ENCODE data around the gene RIC3.

Gene RIC3

GRCh38 chr11:8202516-8203413 is 33.9 kb upstream of the RIC3 start:
- Histone ChIP-seq H3K18ac (ENCODE audit: low read depth in 1 of 2, low read length in 2 of 2) (no peak overlapping the region), H3K9ac (ENCODE audit: low read length) (no peak overlapping the region)

DNA sequence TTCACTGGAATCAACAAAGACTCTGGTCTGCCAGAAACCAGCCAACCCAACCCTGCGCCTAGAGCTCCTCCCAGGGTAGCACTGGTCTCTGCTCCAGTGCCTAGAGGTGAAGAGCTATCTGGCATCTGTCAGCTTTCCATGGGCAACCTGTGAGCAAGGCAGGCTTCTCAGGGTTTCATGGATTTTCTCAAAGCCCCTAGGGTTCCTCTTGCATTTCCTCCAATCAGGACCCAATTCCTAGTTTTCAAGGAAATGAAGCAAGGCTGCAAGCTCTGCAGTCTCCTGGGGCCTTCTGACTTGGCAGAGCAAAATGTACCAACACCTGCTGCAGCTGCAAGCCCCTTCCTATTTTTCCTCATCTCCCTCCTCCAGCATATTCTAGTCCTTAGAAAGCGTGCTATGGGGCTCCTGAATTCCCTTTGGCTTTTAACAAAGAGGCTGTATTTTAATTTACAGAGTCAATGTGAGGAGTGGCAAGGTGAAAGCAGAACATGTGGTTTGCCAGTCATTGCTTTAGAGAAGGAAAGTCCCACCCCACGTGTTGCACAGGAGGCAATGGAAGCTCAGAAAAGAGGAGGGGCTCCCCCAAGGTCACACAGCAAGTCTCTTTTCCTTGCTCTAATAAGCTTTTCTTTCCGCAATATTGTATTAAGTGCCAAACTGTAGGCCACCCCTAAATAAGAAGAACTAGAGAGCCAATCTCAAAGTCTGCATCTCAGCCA is 33.0 kb upstream of the RIC3 start:
- Histone ChIP-seq H2BK120ac (ENCODE audit: low read depth, low read length) (no peak overlapping the region), H4K8ac (ENCODE audit: low read length) (no peak overlapping the region), H3K14ac (ENCODE audit: low read length in 2 of 2) (no peak overlapping the region), H2AFZ (ENCODE audit: low read depth, low read length) (no peak overlapping the region), H2BK5ac (ENCODE audit: low read depth, low read length, poor library complexity, severe bottlenecking) (no peak overlapping the region), H3K4ac (ENCODE audit: low read depth in 1 of 2, low read length in 2 of 2) (no peak overlapping the region), H2BK15ac (ENCODE audit: low read depth, poor library complexity, severe bottlenecking) (no peak overlapping the region), H3K9me3 (ENCODE audit: control insufficient read depth, low read length) (no peaks in the 10 kb centered on the region), H3K23ac (ENCODE audit: low read length in 2 of 2) (no peak overlapping the region), H2AK5ac (ENCODE audit: low read length, severe bottlenecking) (no peak overlapping the region), H4K91ac (ENCODE audit: low read length) (no peak overlapping the region), H3K36me3 (ENCODE audit: control insufficient read depth in 1 of 2, insufficient read depth in 2 of 2, low read depth in 1 of 2, low read length in 2 of 2) (no peaks in the 10 kb centered on the region), H3K4me1 (ENCODE audit: control insufficient read depth, insufficient read depth, low read depth, low read length) (no peaks in the 10 kb centered on the region), H3K27me3 (ENCODE audit: control insufficient read depth in 1 of 2, insufficient read depth in 1 of 2, low read length in 2 of 2) (peaks cover 26 to 78% of the 10 kb centered on the region in 2 experiments), H3K9ac (ENCODE audit: low read length) (no peak overlapping the region), H3K4me2 (ENCODE audit: low read length, poor library complexity, severe bottlenecking) (no peak overlapping the region), H3K27ac (ENCODE audit: low read length, poor library complexity, severe bottlenecking) (no peak overlapping the region), H2BK12ac (ENCODE audit: low read length in 2 of 2) (no peak overlapping the region), H3K18ac (ENCODE audit: low read depth in 1 of 2, low read length in 2 of 2) (no peak overlapping the region), H3K79me1 (replicated peaks; ENCODE audit: low read length, poor library complexity, severe bottlenecking) (no peaks in the 10 kb centered on the region), H3K4me3 (ENCODE audit: insufficient read depth in 1 of 2, low read depth in 1 of 2, low read length in 2 of 2) (no peak overlapping the region)
- DNase-seq: no peak
- WGBS: 70% methylated on average over 4 of the region's 4 CpGs

More at GRCh38 chr11:8202516-8203413, 33.9 kb upstream of the RIC3 start:
- Histone ChIP-seq H3K36me3 (ENCODE audit: control insufficient read depth in 1 of 2, insufficient read depth in 2 of 2, low read depth in 1 of 2, low read length in 2 of 2) (no peaks in the 10 kb centered on the region), H2AK5ac (ENCODE audit: low read length, severe bottlenecking) (no peak overlapping the region), H4K8ac (ENCODE audit: low read length) (no peak overlapping the region), H3K23ac (ENCODE audit: low read length in 2 of 2) (no peak overlapping the region), H3K27ac (ENCODE audit: low read length, poor library complexity, severe bottlenecking) (no peak overlapping the region), H3K4me3 (ENCODE audit: insufficient read depth in 1 of 2, low read depth in 1 of 2, low read length in 2 of 2) (no peak overlapping the region), H3K4me2 (ENCODE audit: low read length, poor library complexity, severe bottlenecking) (no peak overlapping the region), H3K4me1 (ENCODE audit: control insufficient read depth, insufficient read depth, low read depth, low read length) (no peaks in the 10 kb centered on the region), H2BK120ac (ENCODE audit: low read depth, low read length) (no peak overlapping the region), H3K27me3 (ENCODE audit: control insufficient read depth in 1 of 2, insufficient read depth in 1 of 2, low read length in 2 of 2) (peaks cover 29 to 79% of the 10 kb centered on the region in 2 experiments), H4K91ac (ENCODE audit: low read length) (no peak overlapping the region), H2BK5ac (ENCODE audit: low read depth, low read length, poor library complexity, severe bottlenecking) (no peak overlapping the region), H3K4ac (ENCODE audit: low read depth in 1 of 2, low read length in 2 of 2) (no peak overlapping the region), H2BK15ac (ENCODE audit: low read depth, poor library complexity, severe bottlenecking) (no peak overlapping the region), H2AFZ (ENCODE audit: low read depth, low read length) (no peak overlapping the region), H2BK12ac (ENCODE audit: low read length in 2 of 2) (no peak overlapping the region), H3K14ac (ENCODE audit: low read length in 2 of 2) (no peak overlapping the region), H3K9me3 (ENCODE audit: control insufficient read depth, low read length) (no peaks in the 10 kb centered on the region), H3K79me1 (replicated peaks; ENCODE audit: low read length, poor library complexity, severe bottlenecking) (no peaks in the 10 kb centered on the region)
- WGBS: 85% methylated on average over 11 of the region's 11 CpGs
- no peak for DNase-seq

DNA sequence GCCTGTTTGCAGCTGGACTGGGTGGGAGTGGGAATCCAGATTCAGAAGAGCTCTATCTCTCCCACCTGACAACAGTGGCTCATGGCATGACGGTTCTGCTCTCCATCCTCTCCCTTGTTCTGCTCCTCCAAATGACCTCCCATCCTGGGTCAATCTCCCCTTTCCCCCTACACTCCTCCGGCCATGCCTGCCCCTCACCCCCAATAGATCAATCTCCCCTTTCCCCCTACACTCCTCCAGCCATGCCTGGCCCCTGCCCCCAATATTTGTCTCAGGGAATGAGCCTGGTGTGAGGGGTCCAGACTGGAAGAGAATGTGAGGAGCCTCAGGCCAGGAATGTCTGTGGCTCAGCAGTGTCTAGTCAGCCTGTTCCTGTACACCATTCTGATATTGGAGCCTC is 30.9 kb upstream of the RIC3 start:
- Histone ChIP-seq H3K79me1 (replicated peaks; ENCODE audit: low read length, poor library complexity, severe bottlenecking) (no peaks in the 10 kb centered on the region), H3K4me1 (ENCODE audit: control insufficient read depth, insufficient read depth, low read depth, low read length) (no peaks in the 10 kb centered on the region), H2BK12ac (ENCODE audit: low read length in 2 of 2) (no peak overlapping the region), H4K91ac (ENCODE audit: low read length) (no peak overlapping the region), H3K27me3 (ENCODE audit: control insufficient read depth in 1 of 2, insufficient read depth in 1 of 2, low read length in 2 of 2) (peaks cover 39 to 79% of the 10 kb centered on the region in 2 experiments), H3K9ac (ENCODE audit: low read length) (no peak overlapping the region), H3K4me3 (ENCODE audit: insufficient read depth in 1 of 2, low read depth in 1 of 2, low read length in 2 of 2) (no peak overlapping the region), H2AFZ (ENCODE audit: low read depth, low read length) (no peak overlapping the region), H4K8ac (ENCODE audit: low read length) (no peak overlapping the region), H2BK5ac (ENCODE audit: low read depth, low read length, poor library complexity, severe bottlenecking) (no peak overlapping the region), H2BK15ac (ENCODE audit: low read depth, poor library complexity, severe bottlenecking) (no peak overlapping the region), H2BK120ac (ENCODE audit: low read depth, low read length) (no peak overlapping the region), H3K36me3 (ENCODE audit: control insufficient read depth in 1 of 2, insufficient read depth in 2 of 2, low read depth in 1 of 2, low read length in 2 of 2) (no peaks in the 10 kb centered on the region), H3K23ac (ENCODE audit: low read length in 2 of 2) (no peak overlapping the region), H3K4me2 (ENCODE audit: low read length, poor library complexity, severe bottlenecking) (no peak overlapping the region), H2AK5ac (ENCODE audit: low read length, severe bottlenecking) (no peak overlapping the region), H3K9me3 (ENCODE audit: control insufficient read depth, low read length) (peaks cover 2% of the 10 kb centered on the region), H3K18ac (ENCODE audit: low read depth in 1 of 2, low read length in 2 of 2) (no peak overlapping the region), H3K27ac (ENCODE audit: low read length, poor library complexity, severe bottlenecking) (no peak overlapping the region), H3K14ac (ENCODE audit: low read length in 2 of 2) (no peak overlapping the region), H3K4ac (ENCODE audit: low read depth in 1 of 2, low read length in 2 of 2) (no peak overlapping the region)
- DNase-seq: no peak
- WGBS: 100% methylated on average over 1 of the region's 2 CpGs

DNA sequence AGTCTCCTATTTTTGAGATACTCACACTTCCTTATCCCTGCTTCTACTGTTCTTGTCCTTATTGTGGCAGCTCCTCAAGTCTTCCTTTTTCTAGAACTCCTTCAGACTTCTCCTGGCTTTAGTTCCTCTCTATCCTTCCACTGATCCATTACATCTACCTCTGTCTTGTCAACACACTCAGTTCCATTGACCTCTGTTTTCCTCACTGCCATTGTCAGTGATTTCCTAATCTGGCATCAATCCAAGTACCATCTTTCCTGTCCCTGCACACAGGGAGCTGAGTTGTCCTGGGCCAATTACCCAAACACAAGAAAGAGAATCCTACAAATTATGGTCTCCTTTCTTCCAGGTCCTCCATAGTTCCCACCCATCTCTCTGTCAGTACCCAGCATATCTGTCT is 27.9 kb upstream of the RIC3 start:
- no peak overlapping the region for H2BK5ac ChIP-seq (ENCODE audit: low read depth, low read length, poor library complexity, severe bottlenecking)
- no peak overlapping the region for H3K14ac ChIP-seq (ENCODE audit: low read length in 2 of 2)
- no peak overlapping the region for H2AK5ac ChIP-seq (ENCODE audit: low read length, severe bottlenecking)
- H2BK120ac ChIP-seq (ENCODE audit: low read depth, low read length): no peak overlapping the region
- H3K9me3 ChIP-seq (ENCODE audit: control insufficient read depth, low read length): peaks cover 2% of the 10 kb centered on the region
- no peaks in the 10 kb centered on the region for H3K4me1 ChIP-seq (ENCODE audit: control insufficient read depth, insufficient read depth, low read depth, low read length)
- no peak overlapping the region for H3K23ac ChIP-seq (ENCODE audit: low read length in 2 of 2)
- no peak overlapping the region for H3K18ac ChIP-seq (ENCODE audit: low read depth in 1 of 2, low read length in 2 of 2)
- H3K4me2 ChIP-seq (ENCODE audit: low read length, poor library complexity, severe bottlenecking): no peak overlapping the region
- no peak overlapping the region for H4K8ac ChIP-seq (ENCODE audit: low read length)
- H3K4me3 ChIP-seq (ENCODE audit: insufficient read depth in 1 of 2, low read depth in 1 of 2, low read length in 2 of 2): no peak overlapping the region
- peaks cover 46 to 82% of the 10 kb centered on the region in 2 experiments for H3K27me3 ChIP-seq (ENCODE audit: control insufficient read depth in 1 of 2, insufficient read depth in 1 of 2, low read length in 2 of 2)
- DNase-seq: no peak
- H2AFZ ChIP-seq (ENCODE audit: low read depth, low read length): no peak overlapping the region
- no peak overlapping the region for H3K4ac ChIP-seq (ENCODE audit: low read depth in 1 of 2, low read length in 2 of 2)
- no peak overlapping the region for H3K27ac ChIP-seq (ENCODE audit: low read length, poor library complexity, severe bottlenecking)
- H2BK15ac ChIP-seq (ENCODE audit: low read depth, poor library complexity, severe bottlenecking): no peak overlapping the region
- no peaks in the 10 kb centered on the region for H3K79me1 ChIP-seq (replicated peaks; ENCODE audit: low read length, poor library complexity, severe bottlenecking)
- no peaks in the 10 kb centered on the region for H3K36me3 ChIP-seq (ENCODE audit: control insufficient read depth in 1 of 2, insufficient read depth in 2 of 2, low read depth in 1 of 2, low read length in 2 of 2)
- no peak overlapping the region for H4K91ac ChIP-seq (ENCODE audit: low read length)
- H2BK12ac ChIP-seq (ENCODE audit: low read length in 2 of 2): no peak overlapping the region
- no peak overlapping the region for H3K9ac ChIP-seq (ENCODE audit: low read length)

Measured in mesenchymal stem cell (in vitro differentiated cells and primary cell).